Activated naive CD8-positive, alpha-beta T cell treated with anti-CD3 and anti-CD28 coated beads, Interleukin-2, amount 50 U/mL, for 24 hours (primary cell): ENCODE measurements around the gene KTN1.

ENCODE experiments used
- ATAC-seq: fragments of 150-1000 bp; cut with Tn5 transposase; one replicate; pipeline ENCODE4 v1.10.0; 2021
- DNase-seq: peaks from one replicate; pipeline ENCODE4 v3.0.0; 2021
- H3K27ac Mint-ChIP-seq: one replicate; pipeline ENCODE4 v1.8.0; 2021; ENCODE audit warnings: mild to moderate bottlenecking, mixed read lengths
- H3K27me3 Mint-ChIP-seq: one replicate; pipeline ENCODE4 v1.8.0; 2021; ENCODE audit warnings: mixed read lengths
- H3K36me3 Mint-ChIP-seq: one replicate; pipeline ENCODE4 v1.8.0; 2021; ENCODE audit warnings: low read depth, mixed read lengths
- H3K4me1 Mint-ChIP-seq: one replicate; pipeline ENCODE4 v1.8.0; 2021; ENCODE audit warnings: mixed read lengths
- H3K4me3 Mint-ChIP-seq: one replicate; pipeline ENCODE4 v1.8.0; 2021; ENCODE audit warnings: mild to moderate bottlenecking, moderate library complexity, mixed read lengths
- H3K9me3 Mint-ChIP-seq: one replicate; pipeline ENCODE4 v1.8.0; 2021; ENCODE audit warnings: mixed read lengths

The KTN1 gene

DNA sequence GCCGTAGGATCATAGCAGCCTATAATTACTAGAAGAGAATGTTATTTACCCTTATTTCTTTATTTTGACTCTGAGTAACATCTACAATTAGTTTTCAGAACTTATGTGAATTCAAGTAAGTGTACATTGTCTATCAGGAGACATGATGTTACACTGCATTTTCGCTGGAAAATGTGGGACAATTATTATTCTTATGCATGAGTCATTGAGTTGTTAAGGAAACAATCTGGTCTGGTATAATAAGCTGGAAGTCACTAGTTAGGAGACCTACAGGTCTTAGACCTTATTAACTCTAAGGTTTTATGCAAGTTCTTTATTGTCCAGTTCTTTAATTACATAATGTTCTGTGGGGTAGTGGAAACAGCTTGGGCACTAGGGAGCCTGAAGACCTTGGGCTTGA lies 5.8 kb downstream of the KTN1 start:
- no peaks in the 10 kb centered on the region for H3K27me3 Mint-ChIP-seq
- H3K27ac Mint-ChIP-seq, result no peak overlapping the region
- peaks cover 3% of the 10 kb centered on the region for H3K36me3 Mint-ChIP-seq
- no peak for ATAC-seq
- DNase-seq, result no peak
- H3K4me1 Mint-ChIP-seq, result peaks cover 53% of the 10 kb centered on the region
- H3K4me3 Mint-ChIP-seq, result no peak overlapping the region
- H3K9me3 Mint-ChIP-seq, result no peaks in the 10 kb centered on the region

DNA sequence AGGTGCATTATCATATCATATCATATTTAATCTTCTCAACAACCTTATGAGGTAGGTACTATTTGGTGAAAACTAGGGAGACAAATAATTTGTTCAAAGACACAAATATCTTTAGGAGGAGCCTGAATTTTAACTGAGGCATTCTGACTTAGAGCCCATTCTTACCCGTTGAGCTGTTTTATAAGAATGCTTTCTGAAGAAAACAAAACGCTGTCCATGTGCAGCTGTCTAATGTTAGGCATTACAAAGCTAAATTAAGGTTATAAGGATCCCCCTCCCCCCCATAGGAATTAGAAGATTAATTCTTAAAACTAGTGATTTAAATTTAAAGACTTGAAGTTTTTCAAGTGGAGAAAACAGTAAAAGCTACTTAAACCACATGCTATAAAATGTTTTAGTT lies 6.4 kb downstream of the KTN1 start:
- no peaks in the 10 kb centered on the region for H3K27me3 Mint-ChIP-seq
- H3K27ac Mint-ChIP-seq, result no peak overlapping the region
- H3K9me3 Mint-ChIP-seq, result no peaks in the 10 kb centered on the region
- no peaks in the 10 kb centered on the region for H3K36me3 Mint-ChIP-seq
- DNase-seq (no peak), ATAC-seq (no peak)
- H3K4me3 Mint-ChIP-seq, result no peak overlapping the region
- peaks cover 51% of the 10 kb centered on the region for H3K4me1 Mint-ChIP-seq

DNA sequence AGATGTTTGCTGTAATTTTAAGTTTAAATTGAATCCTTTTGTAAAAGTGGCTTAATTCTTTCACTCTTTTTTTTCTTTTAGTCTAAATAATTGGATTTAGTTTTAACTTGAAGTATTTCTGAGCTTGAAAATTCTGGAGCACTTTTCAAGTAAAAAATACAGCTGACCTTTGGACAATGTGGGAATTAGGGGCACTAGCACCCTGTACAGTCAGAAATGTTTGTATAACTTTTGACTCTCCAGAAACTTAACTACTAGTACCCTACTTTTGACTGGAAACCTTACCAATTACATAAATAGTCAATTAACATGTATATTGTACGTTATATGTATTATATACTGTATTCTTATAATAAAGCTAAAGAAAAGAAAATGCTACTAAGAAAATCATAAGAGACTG lies 7.8 kb downstream of the KTN1 start:
- no peak for ATAC-seq
- no peaks in the 10 kb centered on the region for H3K9me3 Mint-ChIP-seq

DNA sequence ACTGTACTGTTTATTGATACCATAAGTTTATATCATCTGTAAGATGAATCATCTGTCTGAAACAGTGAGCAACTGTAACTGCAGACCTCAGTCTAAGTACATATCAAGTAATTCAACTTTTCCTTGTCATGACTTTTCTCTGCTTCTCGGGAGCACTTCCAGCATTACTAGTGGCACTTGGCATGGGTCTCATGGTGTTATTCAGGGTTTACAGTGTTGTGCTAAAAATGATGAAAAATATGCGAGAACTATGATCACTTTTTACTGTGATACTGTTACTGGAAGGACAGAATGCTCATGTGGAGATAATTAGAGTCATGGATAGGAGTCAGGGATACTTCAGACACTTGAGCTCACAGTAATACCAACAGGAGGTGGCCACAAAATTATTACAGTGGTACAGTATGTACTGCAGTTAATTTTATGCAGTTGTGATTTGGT lies 8.3 kb downstream of the KTN1 start:
- Mint-ChIP-seq H3K36me3 (peaks cover 2% of the 10 kb centered on the region), H3K27me3 (no peaks in the 10 kb centered on the region), H3K27ac (peak overlapping the region; percentile 9), H3K4me1 (peaks cover 60% of the 10 kb centered on the region), H3K4me3 (no peak overlapping the region), H3K9me3 (no peaks in the 10 kb centered on the region)
- peak; percentile 59 for ATAC-seq
- no peak for DNase-seq

More for the DNA sequence above, 7.8 kb downstream of the KTN1 start:
- peaks cover 2% of the 10 kb centered on the region for H3K36me3 Mint-ChIP-seq
- no peak for DNase-seq
- no peaks in the 10 kb centered on the region for H3K27me3 Mint-ChIP-seq
- H3K4me3 Mint-ChIP-seq, result no peak overlapping the region
- H3K4me1 Mint-ChIP-seq, result peaks cover 57% of the 10 kb centered on the region
- H3K27ac Mint-ChIP-seq, result no peak overlapping the region

DNA sequence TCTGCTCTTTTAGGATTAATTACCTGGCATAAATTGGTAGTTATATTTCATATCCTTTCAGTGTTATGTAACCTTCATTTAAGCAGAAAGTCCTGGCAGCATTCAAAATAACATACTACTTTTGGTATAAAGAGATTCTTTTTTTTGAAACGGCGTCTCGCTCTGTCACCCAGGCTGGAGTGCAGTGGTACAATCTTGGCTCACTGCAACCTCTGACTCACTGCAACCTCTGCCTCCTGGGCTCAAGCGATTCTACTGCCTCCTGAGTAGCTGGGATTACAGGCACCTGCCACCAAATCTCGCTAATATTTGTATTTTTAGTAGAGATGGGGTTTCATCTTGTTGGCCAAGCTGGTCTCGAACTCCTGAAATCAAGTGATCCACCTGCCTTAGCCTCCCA lies 9.2 kb downstream of the KTN1 start:
- no peak overlapping the region for H3K4me3 Mint-ChIP-seq
- no peak overlapping the region for H3K27ac Mint-ChIP-seq
- H3K9me3 Mint-ChIP-seq, result no peaks in the 10 kb centered on the region
- ATAC-seq (no peak), DNase-seq (no peak)
- peaks cover 2% of the 10 kb centered on the region for H3K36me3 Mint-ChIP-seq
- H3K4me1 Mint-ChIP-seq, result peaks cover 65% of the 10 kb centered on the region
- H3K27me3 Mint-ChIP-seq, result no peaks in the 10 kb centered on the region

DNA sequence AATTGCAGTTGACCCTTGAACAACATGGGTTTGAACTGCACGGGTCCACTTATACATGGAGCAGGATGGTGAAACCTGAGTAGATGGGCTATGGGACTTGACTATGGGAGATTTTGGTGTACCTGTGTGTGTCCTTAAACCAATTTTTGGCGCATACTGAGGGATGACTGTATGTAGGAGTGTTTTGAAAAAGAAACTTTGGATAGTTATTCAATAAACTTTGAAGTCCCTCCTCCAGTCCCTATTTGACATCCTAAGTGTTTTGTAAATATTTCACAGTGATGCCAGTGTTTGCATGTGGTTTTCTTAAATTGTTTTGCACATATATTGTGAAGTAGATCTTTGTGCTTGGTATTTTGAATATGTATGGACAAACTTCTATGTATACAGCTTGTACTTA lies 12.4 kb downstream of the KTN1 start:
- Mint-ChIP-seq H3K4me1 (peaks cover 48% of the 10 kb centered on the region), H3K9me3 (peaks cover 10% of the 10 kb centered on the region), H3K4me3 (no peak overlapping the region)

DNA sequence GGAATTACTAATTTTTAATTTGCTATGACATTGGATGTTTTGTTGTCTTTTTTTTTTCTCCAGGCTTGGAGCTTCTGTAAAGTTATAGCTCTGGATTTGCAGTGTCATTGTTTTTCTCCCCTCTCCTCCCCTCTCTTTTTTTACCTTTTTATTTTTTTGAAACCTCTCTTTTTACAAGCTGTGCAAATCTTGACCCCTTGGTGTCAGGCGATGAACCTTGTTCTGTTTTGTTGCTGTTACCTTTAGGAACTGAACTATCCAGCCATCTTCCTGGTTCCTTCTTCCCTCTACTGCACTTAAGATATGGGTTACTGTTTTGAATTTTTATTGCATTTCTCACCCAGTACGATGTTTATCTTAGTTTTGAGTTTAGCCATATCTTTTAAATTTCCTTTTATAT lies 13.7 kb downstream of the KTN1 start:
- Mint-ChIP-seq H3K9me3 (peaks cover 11% of the 10 kb centered on the region), H3K4me1 (peaks cover 38% of the 10 kb centered on the region), H3K4me3 (no peak overlapping the region), H3K27me3 (no peaks in the 10 kb centered on the region), H3K36me3 (peaks cover 19% of the 10 kb centered on the region), H3K27ac (no peak overlapping the region)
- ATAC-seq (no peak), DNase-seq (no peak)

More for the DNA sequence above, 12.4 kb downstream of the KTN1 start:
- Mint-ChIP-seq H3K27ac (no peak overlapping the region), H3K36me3 (peaks cover 13% of the 10 kb centered on the region), H3K27me3 (no peaks in the 10 kb centered on the region)
- no peak for DNase-seq
- ATAC-seq, result no peak

DNA sequence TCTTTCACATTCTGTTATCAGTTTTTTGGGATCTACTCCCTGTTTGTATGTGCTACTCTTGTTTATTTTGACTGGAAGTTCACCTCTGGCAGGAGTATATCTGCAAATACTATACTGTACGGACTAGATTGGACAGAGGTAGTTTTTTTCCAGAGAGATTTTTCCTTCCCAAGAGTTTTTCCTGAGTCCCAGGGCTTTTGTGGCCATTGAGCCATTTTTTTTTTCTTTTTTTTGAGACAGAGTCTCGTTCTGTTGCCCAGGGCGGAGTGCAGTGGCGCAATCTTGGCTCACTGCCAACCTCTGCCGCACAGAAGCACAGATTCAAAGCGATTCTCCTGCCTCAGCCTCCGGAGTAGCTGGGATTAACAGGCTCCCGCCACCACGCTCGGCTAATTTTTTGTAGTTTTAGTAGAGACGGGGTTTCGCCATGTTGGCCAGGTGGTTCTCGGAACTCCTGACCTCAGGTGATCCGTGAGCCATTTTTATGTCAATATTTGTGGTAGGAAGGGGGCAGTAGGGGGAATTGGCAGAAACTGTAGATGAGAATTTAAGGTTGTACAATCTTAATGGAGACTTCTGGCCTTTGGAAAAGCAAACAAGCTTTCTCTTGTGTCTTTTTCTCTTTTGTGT lies 19.4 kb downstream of the KTN1 start:
- ATAC-seq (no peak), DNase-seq (no peak)
- no peak overlapping the region for H3K27ac Mint-ChIP-seq
- H3K36me3 Mint-ChIP-seq, result peaks cover 25% of the 10 kb centered on the region
- peaks cover 15% of the 10 kb centered on the region for H3K9me3 Mint-ChIP-seq
- H3K4me1 Mint-ChIP-seq, result peaks cover 20% of the 10 kb centered on the region
- H3K27me3 Mint-ChIP-seq, result no peaks in the 10 kb centered on the region
- H3K4me3 Mint-ChIP-seq, result no peak overlapping the region

DNA sequence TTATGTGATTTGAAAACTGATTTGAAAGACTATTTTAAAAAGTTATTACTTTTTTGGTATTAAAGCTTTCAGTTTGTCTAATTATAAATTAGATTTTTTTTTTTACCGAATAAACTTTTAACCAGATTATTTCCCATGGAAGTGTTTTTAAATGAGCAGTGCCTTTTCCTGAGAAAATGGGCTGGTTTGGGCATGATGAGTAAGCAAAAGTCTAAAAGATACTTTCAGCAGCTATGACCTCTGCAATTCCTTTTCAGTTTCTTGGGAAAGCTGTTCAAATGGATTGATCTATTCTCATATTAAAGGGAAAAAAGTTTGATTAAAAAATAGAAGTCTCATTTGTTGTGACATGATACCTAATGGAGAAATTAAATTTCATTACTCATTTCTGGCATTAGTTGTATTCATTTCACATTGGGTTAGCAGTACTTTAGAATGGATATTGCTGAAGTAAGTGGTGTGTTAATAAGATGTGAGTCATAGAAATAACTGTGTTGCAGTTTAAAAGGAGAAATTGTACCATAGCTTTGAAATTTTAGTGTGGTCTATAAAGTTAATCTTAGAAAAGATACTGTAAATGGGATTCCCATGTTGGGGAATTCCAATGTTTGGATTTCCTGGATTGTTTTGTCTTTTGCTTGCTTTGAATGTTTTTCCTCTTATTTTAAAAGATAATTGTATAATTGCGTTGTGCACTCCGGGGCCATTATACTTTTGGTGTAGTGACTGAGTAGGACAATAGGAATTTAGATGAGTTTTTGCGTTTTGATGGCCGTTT lies 21.0 kb downstream of the KTN1 start:
- no peak for DNase-seq
- H3K4me3 Mint-ChIP-seq, result no peak overlapping the region

DNA sequence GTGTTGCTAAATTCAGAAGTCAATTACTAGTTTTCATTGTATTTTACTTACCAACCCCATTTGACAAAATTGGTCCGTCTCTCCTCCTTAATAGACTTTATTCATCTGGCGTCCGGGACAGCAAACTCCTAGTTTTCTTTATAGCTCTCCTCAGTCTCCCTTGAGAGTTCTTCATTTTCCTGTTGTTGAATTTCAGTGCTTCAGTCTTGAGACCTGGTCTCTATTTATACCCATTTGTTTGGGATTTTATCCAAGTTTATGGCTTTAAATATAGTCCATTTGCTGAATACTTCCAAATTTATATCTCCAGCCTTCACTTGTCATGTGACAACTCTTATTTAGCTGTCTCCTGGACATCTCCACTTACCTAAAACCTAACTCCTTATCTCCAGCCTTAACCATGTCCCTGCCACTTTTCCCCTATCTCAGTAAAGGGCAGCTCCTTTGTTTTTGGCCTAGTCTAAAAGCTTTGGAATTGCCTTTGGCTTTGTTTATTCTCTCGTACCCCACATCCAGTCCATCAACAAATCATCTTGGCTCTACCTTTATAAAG lies 23.5 kb downstream of the KTN1 start:
- Mint-ChIP-seq H3K9me3 (peaks cover 4% of the 10 kb centered on the region), H3K36me3 (peaks cover 13% of the 10 kb centered on the region), H3K4me3 (no peak overlapping the region), H3K27me3 (no peaks in the 10 kb centered on the region), H3K27ac (no peak overlapping the region), H3K4me1 (peaks cover 21% of the 10 kb centered on the region)
- ATAC-seq (no peak), DNase-seq (no peak)

More for the DNA sequence above, 21.0 kb downstream of the KTN1 start:
- Mint-ChIP-seq H3K27ac (no peak overlapping the region), H3K9me3 (peaks cover 9% of the 10 kb centered on the region), H3K4me1 (peaks cover 15% of the 10 kb centered on the region), H3K36me3 (peaks cover 25% of the 10 kb centered on the region), H3K27me3 (no peaks in the 10 kb centered on the region)
- ATAC-seq, result no peak

DNA sequence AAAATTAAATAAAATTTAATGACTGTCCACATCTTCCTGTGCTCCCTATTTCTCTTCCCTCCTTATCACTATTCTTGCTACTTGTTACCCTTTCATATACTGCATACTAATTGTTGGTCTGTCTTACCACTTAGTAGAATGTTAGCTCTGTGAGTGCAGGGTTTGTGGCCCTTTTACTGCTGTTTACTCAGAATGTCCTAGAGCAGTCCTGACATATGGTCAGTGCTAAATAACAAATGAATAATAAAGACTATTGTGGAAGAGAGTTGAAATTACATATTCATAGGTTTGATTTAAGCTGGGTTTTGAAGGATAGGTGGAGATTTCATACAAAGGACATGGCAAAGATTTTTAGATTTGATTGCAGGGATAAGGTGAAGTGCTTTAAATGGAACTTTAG lies 24.5 kb downstream of the KTN1 start:
- ATAC-seq, result no peak
- no peak overlapping the region for H3K4me3 Mint-ChIP-seq
- no peak overlapping the region for H3K27ac Mint-ChIP-seq
- H3K9me3 Mint-ChIP-seq, result no peaks in the 10 kb centered on the region
- DNase-seq, result no peak
- H3K27me3 Mint-ChIP-seq, result no peaks in the 10 kb centered on the region
- H3K36me3 Mint-ChIP-seq, result peaks cover 10% of the 10 kb centered on the region
- H3K4me1 Mint-ChIP-seq, result peaks cover 25% of the 10 kb centered on the region

DNA sequence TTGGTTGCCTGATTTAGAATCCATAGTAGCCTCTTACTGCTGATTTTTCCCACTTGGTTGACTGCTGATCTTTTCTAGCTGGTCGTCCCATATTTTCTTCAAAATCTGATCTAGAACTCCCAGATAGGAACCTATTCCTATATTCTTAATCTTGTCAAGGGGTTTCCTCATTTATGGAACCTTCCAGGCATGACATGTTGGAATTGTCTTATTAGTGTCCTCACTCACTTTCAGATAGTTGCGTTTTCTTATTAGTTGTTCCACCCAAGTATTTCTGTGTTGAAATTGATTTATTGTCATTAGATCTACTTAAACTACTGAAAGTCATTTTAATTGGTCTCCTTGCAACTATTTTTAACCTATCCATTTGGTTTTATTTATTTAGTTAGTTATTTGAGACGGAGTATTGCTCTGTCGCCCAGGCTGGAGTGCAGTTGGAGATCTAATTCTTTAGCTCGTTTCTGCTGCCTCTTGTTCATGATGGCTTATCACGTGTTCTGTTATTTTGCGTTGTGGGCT lies 25.0 kb downstream of the KTN1 start:
- no peak for ATAC-seq
- Mint-ChIP-seq H3K4me1 (peaks cover 28% of the 10 kb centered on the region), H3K27ac (no peak overlapping the region), H3K27me3 (no peaks in the 10 kb centered on the region), H3K36me3 (peaks cover 10% of the 10 kb centered on the region), H3K4me3 (no peak overlapping the region), H3K9me3 (no peaks in the 10 kb centered on the region)
- DNase-seq, result no peak

DNA sequence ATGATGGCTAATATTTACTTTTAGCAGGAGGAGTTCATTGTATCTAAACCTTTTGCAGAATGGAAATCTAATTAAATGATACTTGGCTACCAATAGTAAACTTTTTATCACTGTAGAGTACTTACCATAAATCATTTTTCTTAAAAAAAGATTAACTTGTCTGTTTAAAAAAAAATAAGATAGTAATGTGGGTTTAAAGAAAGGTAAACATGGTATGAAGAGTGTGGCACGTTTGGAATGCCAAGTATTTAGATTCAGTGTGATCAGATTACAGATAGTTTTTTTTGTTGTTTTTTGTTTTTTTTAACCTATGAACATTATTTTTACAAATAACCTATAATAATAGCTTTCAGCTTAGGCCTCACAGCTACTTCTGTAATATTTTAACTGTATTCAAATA lies 25.8 kb downstream of the KTN1 start:
- no peaks in the 10 kb centered on the region for H3K27me3 Mint-ChIP-seq
- no peak overlapping the region for H3K4me3 Mint-ChIP-seq
- no peak for DNase-seq
- H3K9me3 Mint-ChIP-seq, result no peaks in the 10 kb centered on the region
- peaks cover 23% of the 10 kb centered on the region for H3K4me1 Mint-ChIP-seq
- ATAC-seq, result no peak
- H3K27ac Mint-ChIP-seq, result no peak overlapping the region
- H3K36me3 Mint-ChIP-seq, result peaks cover 10% of the 10 kb centered on the region

DNA sequence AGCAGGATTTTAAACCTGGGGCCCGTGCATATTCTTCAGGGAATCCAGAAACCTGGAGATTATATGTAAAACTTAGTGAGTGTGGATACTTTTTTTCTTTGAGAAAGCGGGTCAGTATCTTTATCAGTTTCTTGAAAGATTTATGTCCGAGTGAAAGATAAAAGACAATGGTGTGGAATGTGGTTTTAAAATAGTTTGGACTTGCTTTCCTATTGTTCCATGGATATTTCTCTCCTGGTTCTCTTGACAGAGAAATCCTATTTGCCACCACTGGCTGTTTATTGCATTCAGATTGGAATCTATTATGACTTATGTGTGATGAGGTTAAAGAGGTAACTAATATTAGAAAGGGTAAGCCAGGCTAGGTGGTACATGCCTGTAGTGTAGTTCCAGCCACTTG lies 27.4 kb downstream of the KTN1 start:
- no peaks in the 10 kb centered on the region for H3K9me3 Mint-ChIP-seq
- no peaks in the 10 kb centered on the region for H3K27me3 Mint-ChIP-seq
- no peak overlapping the region for H3K27ac Mint-ChIP-seq
- H3K4me3 Mint-ChIP-seq, result no peak overlapping the region
- H3K4me1 Mint-ChIP-seq, result peaks cover 16% of the 10 kb centered on the region
- H3K36me3 Mint-ChIP-seq, result peaks cover 12% of the 10 kb centered on the region
- DNase-seq, result no peak
- no peak for ATAC-seq

DNA sequence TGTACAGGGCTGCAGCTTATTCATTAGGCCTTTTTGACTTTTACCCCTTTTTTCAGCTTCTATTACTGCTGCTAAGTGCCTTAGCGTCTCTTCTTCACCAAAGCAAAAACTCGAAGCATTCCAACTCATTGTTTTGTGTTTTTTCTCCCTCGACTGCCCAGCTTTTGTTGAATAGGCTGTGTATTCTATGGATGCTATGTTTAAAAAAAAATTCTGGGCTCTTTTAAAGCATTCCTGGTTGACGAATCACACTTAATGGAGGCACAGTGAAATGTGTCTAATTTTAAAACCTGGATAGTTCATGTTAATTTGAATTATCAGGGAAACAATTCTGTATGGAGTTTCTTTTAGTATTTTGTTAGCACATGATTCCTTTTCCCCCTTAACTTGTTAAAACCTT lies 29.7 kb downstream of the KTN1 start:
- Mint-ChIP-seq H3K27me3 (no peaks in the 10 kb centered on the region), H3K36me3 (peaks cover 28% of the 10 kb centered on the region), H3K4me3 (no peak overlapping the region), H3K27ac (no peak overlapping the region), H3K9me3 (no peaks in the 10 kb centered on the region), H3K4me1 (peaks cover 17% of the 10 kb centered on the region)
- DNase-seq (no peak), ATAC-seq (no peak)
